Liver (tissue), 9 donors: ENCODE measurements around the gene TBC1D16. TPM values are rescaled to one million over a fixed set of nuclear protein-coding genes. Genes with fewer than 3 reads are reported as not detected.

Experiments
- DNase-seq: peaks from one replicate; pipeline ENCODE4 v3.0.0-alpha.2; 2017; ENCODE audit warnings: low spot score
- H3K27ac ChIP-seq, 2 donors: one replicate each; pipeline ENCODE4 v1.7.0; 2013; ENCODE audit warnings: inconsistent platforms in 2 of 2, low read length in 2 of 2, control low read depth in 1 of 2, low read depth in 1 of 2, mild to moderate bottlenecking in 1 of 2
- H3K27me3 ChIP-seq, 4 donors: one replicate each; pipeline versions ENCODE4 v1.6.1 to v1.7.0; 2013; ENCODE audit warnings: low read length in 3 of 4, inconsistent platforms in 1 of 4, mild to moderate bottlenecking in 1 of 4, moderate library complexity in 1 of 4; ENCODE audit not compliant: control insufficient read depth in 4 of 4, insufficient read depth in 4 of 4
- H3K36me3 ChIP-seq, 4 donors: one replicate each; pipeline versions ENCODE4 v1.6.1 to v1.7.0; 2013; ENCODE audit warnings: low read length in 3 of 4, mild to moderate bottlenecking in 3 of 4, low read depth in 1 of 4, moderate library complexity in 1 of 4; ENCODE audit not compliant: control insufficient read depth in 4 of 4, insufficient read depth in 3 of 4
- H3K4me1 ChIP-seq, 4 donors: one replicate each; pipeline versions ENCODE4 v1.6.1 to v1.7.0; 2013; ENCODE audit warnings: low read length in 3 of 4, mild to moderate bottlenecking in 3 of 4, moderate library complexity in 1 of 4; ENCODE audit not compliant: control insufficient read depth in 4 of 4, insufficient read depth in 4 of 4
- H3K4me3 ChIP-seq, 3 donors: one replicate each; pipeline versions ENCODE4 v1.6.1 to v1.7.0; 2013; ENCODE audit warnings: low read length in 3 of 3, control low read depth in 1 of 3, low read depth in 1 of 3, mild to moderate bottlenecking in 1 of 3
- H3K9ac ChIP-seq, 2 donors: one replicate each; pipeline ENCODE4 v1.7.0; 2013; ENCODE audit warnings: low read length in 2 of 2, mild to moderate bottlenecking in 2 of 2, moderate library complexity in 2 of 2, control low read depth in 1 of 2, low read depth in 1 of 2
- H3K9me3 ChIP-seq, 4 donors: one replicate each; pipeline versions ENCODE4 v1.6.1 to v1.7.0; 2013; ENCODE audit warnings: low read length in 3 of 4; ENCODE audit not compliant: control insufficient read depth in 4 of 4
- ATF3 ChIP-seq: IDR thresholded peaks from 2 replicates; pipeline ENCODE4 v1.6.1; 2016; ENCODE audit warnings: antibody characterized with exemption
- CTCF ChIP-seq: fragments of 150-350 bp; IDR thresholded peaks from 2 replicates; pipeline ENCODE4 v1.5.1; 2017; ENCODE audit warnings: improper control_type of control experiment, low read depth, low read length; ENCODE audit not compliant: missing input control
- EGR1 ChIP-seq, 2 donors: IDR thresholded peaks; 2 replicates each; pipeline ENCODE4 v1.6.1; 2016 to 2018; ENCODE audit warnings: antibody characterized with exemption in 2 of 2, low read depth in 2 of 2
- FOXA1 ChIP-seq: IDR thresholded peaks from 2 replicates; pipeline ENCODE4 v1.6.1; 2016; ENCODE audit warnings: antibody characterized with exemption
- FOXA2 ChIP-seq: IDR thresholded peaks from 2 replicates; pipeline ENCODE4 v1.6.1; 2016; ENCODE audit warnings: antibody characterized with exemption
- GABPA ChIP-seq, 2 donors: IDR thresholded peaks in 1 of 2; conservative IDR thresholded peaks in 1 of 2; 2 replicates each; pipeline ENCODE4 v1.6.1; 2016; ENCODE audit warnings: antibody characterized with exemption in 2 of 2, mild to moderate bottlenecking in 1 of 2, moderate library complexity in 1 of 2
- HNF4A ChIP-seq, 2 donors: conservative IDR thresholded peaks; 2 replicates each; pipeline ENCODE4 v1.6.1; 2016; ENCODE audit warnings: antibody characterized with exemption in 2 of 2, mild to moderate bottlenecking in 2 of 2
- HNF4G ChIP-seq: IDR thresholded peaks from 2 replicates; pipeline ENCODE4 v1.6.1; 2016; ENCODE audit warnings: antibody characterized with exemption
- JUND ChIP-seq, 2 donors: IDR thresholded peaks; 2 replicates each; pipeline ENCODE4 v1.6.1; 2016; ENCODE audit warnings: antibody characterized with exemption in 2 of 2
- MAX ChIP-seq: IDR thresholded peaks from 2 replicates; pipeline ENCODE4 v1.6.1; 2016; ENCODE audit warnings: antibody characterized with exemption
- NR2F2 ChIP-seq: IDR thresholded peaks from 2 replicates; pipeline ENCODE4 v1.6.1; 2016; ENCODE audit warnings: antibody characterized with exemption
- RAD21 ChIP-seq, 2 donors: IDR thresholded peaks; 2 replicates each; pipeline ENCODE4 v1.6.1; 2016; ENCODE audit warnings: antibody characterized with exemption in 2 of 2, mild to moderate bottlenecking in 2 of 2
- REST ChIP-seq: IDR thresholded peaks from 2 replicates; pipeline ENCODE4 v1.6.1; 2016; ENCODE audit warnings: antibody characterized with exemption, mild to moderate bottlenecking
- RXRA ChIP-seq, 2 donors: IDR thresholded peaks; 2 replicates each; pipeline ENCODE4 v1.6.1; 2017 to 2018; ENCODE audit warnings: antibody characterized with exemption in 2 of 2, mild to moderate bottlenecking in 1 of 2
- SP1 ChIP-seq: IDR thresholded peaks from 2 replicates; pipeline ENCODE4 v1.6.1; 2018; ENCODE audit warnings: antibody characterized with exemption, mild to moderate bottlenecking
- TAF1 ChIP-seq: conservative IDR thresholded peaks from 2 replicates; pipeline ENCODE4 v1.6.1; 2016; ENCODE audit warnings: antibody characterized with exemption, mild to moderate bottlenecking
- YY1 ChIP-seq: IDR thresholded peaks from 2 replicates; pipeline ENCODE4 v1.6.1; 2016; ENCODE audit warnings: antibody characterized with exemption, mild to moderate bottlenecking
- ZBTB33 ChIP-seq: IDR thresholded peaks from 2 replicates; pipeline ENCODE4 v1.6.1; 2016; ENCODE audit warnings: antibody characterized with exemption
- WGBS: extraction: QIAGEN DNeasy Blood & Tissue Kit; methylation state at CpG from one replicate; pipeline ENCODE4 v1.1.7; 2013; 5-methylcytosine and 5-hydroxymethylcytosine counted together
- polyA plus RNA-seq, 2 donors: library from polyadenylated mRNA; stranded (reverse) in 1 of 2; unstranded in 1 of 2; fragments of 200-250 nt in 1 of 2; fragments of >200 nt in 1 of 2; fragmentation: Nextera tagmentation in 1 of 2; extraction: Ambion mirVana in 1 of 2; gene quantifications; one replicate each; pipeline versions ENCODE4 v1.2.1 to v1.2.3, GENCODE V29; 2013 to 2015
- total RNA-seq, 2 donors: library from RNA; depleted of rRNA; stranded (reverse); fragments of >200 nt; gene quantifications; one replicate each; pipeline ENCODE4 v1.2.3, GENCODE V29; 2014
- donor health status: healthy.
- donor health status: healthy.
- donor health status: healthy.
- donor health status: healthy.
- donor health status: healthy.

Gene TBC1D16
- total and polyA plus RNA-seq, 4 donors, result 3.4 to 29.5 (median 4.7) TPM

- TF ChIP-seq ZBTB33 (no peak), FOXA2 (no peak), RAD21 (IDR thresholded peaks at IDR 0.05) (no peak), HNF4A (conservative IDR thresholded peaks at IDR 0.05) (no peak), ATF3 (no peak), HNF4G (no peak), YY1 (no peak)
Measured at GRCh38 chr17:79950751-79951150, 84.9 kb downstream of the TBC1D16 start (continued).

GRCh38 chr17:79950306-79950705, 85.4 kb downstream of the TBC1D16 start:
- no peaks in the 10 kb centered on the region for H3K27me3 ChIP-seq
- DNase-seq, result no peak
- no peak overlapping the region for H3K27ac ChIP-seq
- H3K4me3 ChIP-seq, result no peak overlapping the region
- peaks cover 3 to 19% (median 5%) of the 10 kb centered on the region in 4 donors for H3K36me3 ChIP-seq
- 93% methylated on average over 31 of the region's 31 CpGs for WGBS
- no peak overlapping the region for H3K9ac ChIP-seq
- TF ChIP-seq CTCF, result no peak
- TF ChIP-seq TAF1, result no peak
- no peak for TF ChIP-seq YY1
- no peak for TF ChIP-seq RXRA (IDR thresholded peaks at IDR 0.05)
- TF ChIP-seq HNF4A (conservative IDR thresholded peaks at IDR 0.05), result no peak
- no peak for TF ChIP-seq MAX
- TF ChIP-seq HNF4G, result no peak
- no peak for TF ChIP-seq JUND (IDR thresholded peaks at IDR 0.05)
- TF ChIP-seq ZBTB33, result no peak
- no peak for TF ChIP-seq GABPA (IDR thresholded peaks at IDR 0.05 in 1 of 2, conservative IDR thresholded peaks at IDR 0.05 in 1 of 2)
- TF ChIP-seq FOXA1, result no peak
- TF ChIP-seq FOXA2, result no peak
- no peak for TF ChIP-seq RAD21 (IDR thresholded peaks at IDR 0.05)
- TF ChIP-seq NR2F2, result no peak
- no peak for TF ChIP-seq SP1
- no peak for TF ChIP-seq REST
- no peak for TF ChIP-seq ATF3
- TF ChIP-seq EGR1 (IDR thresholded peaks at IDR 0.05; ENCODE audit: low read depth in 2 of 2), result no peak
- no peaks in the 10 kb centered on the region for H3K9me3 ChIP-seq
- H3K4me1 ChIP-seq, result no peaks in the 10 kb centered on the region
